BLaER1 (cell line): ENCODE results near the gene DMRT2.

ENCODE experiments used
- H3K27ac ChIP-seq: shearing (Covaris generic); formaldehyde crosslinking; 2 replicates; pipeline ENCODE4 v1.8.1; 2022
- H3K27me3 ChIP-seq: shearing (Covaris generic); formaldehyde crosslinking; 2 replicates; pipeline ENCODE4 v1.8.1; 2022
- H3K36me3 ChIP-seq: shearing (Covaris generic); formaldehyde crosslinking; 2 replicates; pipeline ENCODE4 v1.8.1; 2022
- H3K4me1 ChIP-seq: shearing (Covaris generic); formaldehyde crosslinking; 2 replicates; pipeline ENCODE4 v1.8.1; 2022
- H3K4me2 ChIP-seq: shearing (Covaris generic); formaldehyde crosslinking; 2 replicates; pipeline ENCODE4 v1.8.1; 2022
- H3K4me3 ChIP-seq: shearing (Covaris generic); formaldehyde crosslinking; 2 replicates; pipeline ENCODE4 v1.8.1; 2022
- H3K9ac ChIP-seq: shearing (Covaris generic); formaldehyde crosslinking; 2 replicates; pipeline ENCODE4 v1.8.1; 2022
- H3K9me3 ChIP-seq: shearing (Covaris generic); formaldehyde crosslinking; 2 replicates; pipeline ENCODE4 v1.8.1; 2022
- H4K20me1 ChIP-seq: shearing (Covaris generic); formaldehyde crosslinking; 2 replicates; pipeline ENCODE4 v1.8.1; 2022
- Cebpa-rat ChIP-seq: shearing (Covaris generic); IDR thresholded peaks from 2 replicates; pipeline ENCODE4 v1.8.1; 2022

Gene DMRT2

DNA sequence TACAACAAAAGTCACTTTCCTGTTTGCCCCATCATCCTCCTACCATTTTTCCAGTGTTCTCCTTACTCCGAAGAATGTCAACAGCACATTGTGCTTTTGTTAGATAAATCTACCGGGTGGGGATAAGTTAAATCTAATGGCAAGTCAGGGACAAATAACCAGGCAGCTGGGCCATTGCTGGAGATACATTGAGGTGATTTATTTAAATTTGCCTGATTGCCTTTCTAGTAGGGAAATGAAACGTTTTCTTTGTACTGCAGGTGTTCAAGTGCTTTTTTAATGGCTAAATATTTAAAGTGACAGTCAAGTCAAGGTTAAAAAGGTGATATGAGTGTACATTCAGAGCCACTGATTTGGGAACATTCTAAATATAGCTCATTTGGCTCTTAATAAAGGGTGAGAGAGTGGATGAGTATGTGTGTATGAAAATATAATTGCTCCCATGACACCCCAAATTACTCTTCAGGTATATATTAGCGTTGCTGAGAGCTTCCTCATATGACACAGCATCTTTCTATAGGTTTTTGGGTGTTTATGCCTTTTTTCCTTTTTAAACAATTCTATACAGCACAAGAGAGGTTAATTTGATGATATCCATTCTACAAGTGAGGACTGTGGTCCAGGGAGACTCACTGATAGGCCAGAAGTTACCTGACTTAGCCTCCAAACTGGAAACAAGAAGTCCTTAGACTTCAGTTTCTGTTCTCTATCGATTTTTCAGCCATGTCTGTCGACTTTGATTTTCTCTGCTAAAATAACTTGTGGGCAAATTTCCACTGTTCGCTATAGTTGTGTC, 51.9 kb downstream of the DMRT2 start:
- H3K36me3 ChIP-seq, result no peaks in the 10 kb centered on the region
- H3K4me3 ChIP-seq, result no peak overlapping the region
- H3K27ac ChIP-seq, result no peak overlapping the region
- no peak for TF ChIP-seq Cebpa-rat
- H3K4me2 ChIP-seq, result no peak overlapping the region
- peaks cover 15% of the 10 kb centered on the region for H3K9me3 ChIP-seq
- no peaks in the 10 kb centered on the region for H3K27me3 ChIP-seq
- no peaks in the 10 kb centered on the region for H4K20me1 ChIP-seq
- H3K9ac ChIP-seq, result no peak overlapping the region
- H3K4me1 ChIP-seq, result no peaks in the 10 kb centered on the region

DNA sequence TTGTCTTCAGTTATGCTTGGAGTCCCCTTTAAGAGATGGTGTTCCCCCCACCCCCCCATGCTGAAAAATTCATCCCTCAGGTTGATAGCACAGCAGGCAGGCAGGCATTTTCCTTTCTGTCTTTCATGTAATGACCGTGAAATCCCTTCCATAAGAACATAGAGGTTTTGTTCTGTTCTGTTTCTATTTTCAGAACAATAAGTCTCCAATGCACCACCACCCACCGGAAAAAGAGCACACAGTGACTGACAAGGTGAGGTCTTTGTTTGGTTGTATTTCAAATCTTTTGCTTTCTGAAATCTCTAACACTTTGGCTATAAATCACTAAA, 52.4 kb downstream of the DMRT2 start:
- Histone ChIP-seq H3K9me3 (peaks cover 15% of the 10 kb centered on the region), H3K27ac (no peak overlapping the region), H3K4me3 (no peak overlapping the region), H4K20me1 (no peaks in the 10 kb centered on the region), H3K9ac (no peak overlapping the region), H3K4me2 (no peak overlapping the region), H3K36me3 (no peaks in the 10 kb centered on the region), H3K4me1 (no peaks in the 10 kb centered on the region), H3K27me3 (no peaks in the 10 kb centered on the region)
- no peak for TF ChIP-seq Cebpa-rat
